H1 (cell line): ENCODE measurements around the gene RBM10. TPM values are rescaled to one million over a fixed set of nuclear protein-coding genes. Genes with fewer than 3 reads are reported as not detected.

Experiments used
- CTCF ChIA-PET: fragments of 300-600 bp; sonication (Branson Sonifier 250); formaldehyde crosslinking; loops from one replicate; lab custom pipeline; 2021; ENCODE audit not compliant: partially characterized antibody; lab: Charles Lee
- POLR2A ChIA-PET: fragments of 300-600 bp; sonication (Branson Sonifier 250); formaldehyde crosslinking; loops from one replicate; lab custom pipeline; 2021; ENCODE audit warnings: inconsistent platforms; ENCODE audit not compliant: partially characterized antibody; lab: Charles Lee
- DNase-seq, 2 experiments: peaks; one replicate each; pipeline versions ENCODE4 v3.0.0 to v3.0.0-alpha.2; 2010 to 2022; ENCODE audit warnings: low spot score in 2 of 2, low read depth in 1 of 2, mixed read lengths in 1 of 2
- FAIRE-seq: peaks from 2 replicates; lab custom pipeline; 2011; peaks lifted over from hg19 to GRCh38; lab: Jason Lieb, UNC
- H2AFZ ChIP-seq: 2 replicates; pipeline ENCODE4 v1.8.1; 2012; ENCODE audit warnings: low read length, inconsistent platforms
- H2AK5ac ChIP-seq: 2 replicates; pipeline ENCODE4 v1.6.1; 2013; ENCODE audit warnings: low read depth, low read length
- H2BK120ac ChIP-seq: replicated peaks from 2 replicates; pipeline ENCODE3; 2013; ENCODE audit warnings: low read depth, low read length, inconsistent platforms
- H2BK12ac ChIP-seq: 2 replicates; pipeline ENCODE4 v1.6.1; 2013; ENCODE audit warnings: low read depth, low read length
- H2BK15ac ChIP-seq: 2 replicates; pipeline ENCODE4 v1.6.1; 2013; ENCODE audit warnings: low read length
- H2BK20ac ChIP-seq: 2 replicates; pipeline ENCODE4 v1.6.1; 2013; ENCODE audit warnings: low read length
- H2BK5ac ChIP-seq: 2 replicates; pipeline ENCODE4 v1.6.1; 2013; ENCODE audit warnings: low read depth, low read length
- H3K14ac ChIP-seq: 2 replicates; pipeline ENCODE4 v1.6.1; 2013; ENCODE audit warnings: inconsistent platforms; ENCODE audit not compliant: insufficient read length
- H3K18ac ChIP-seq: 2 replicates; pipeline ENCODE4 v1.6.1; 2013; ENCODE audit warnings: low read length; ENCODE audit errors: extremely low read depth
- H3K23ac ChIP-seq: 2 replicates; pipeline ENCODE4 v1.6.1; 2013; ENCODE audit warnings: inconsistent platforms; ENCODE audit not compliant: insufficient read length
- H3K23me2 ChIP-seq: 2 replicates; pipeline ENCODE4 v1.6.1; 2013; ENCODE audit warnings: low read depth, low read length
- H3K27ac ChIP-seq: 2 replicates; pipeline ENCODE4 v1.6.1; 2011; ENCODE audit warnings: low read depth, low read length, inconsistent platforms
- H3K27me3 ChIP-seq, 4 experiments: replicated peaks in 1 of 4; 1 replicate in 1 of 4; 2 replicates in 3 of 4; pipeline versions ENCODE4 v1.6.1 to v1.8.1; 2011 to 2013; ENCODE audit warnings: low read length in 3 of 4, mild to moderate bottlenecking in 3 of 4, inconsistent platforms in 2 of 4, mixed read lengths in 2 of 4, moderate library complexity in 1 of 4; ENCODE audit not compliant: control insufficient read depth in 3 of 4, insufficient read depth in 3 of 4; ENCODE audit errors: extremely low read depth in 1 of 4
- H3K36me3 ChIP-seq, 4 experiments: 2 replicates each; pipeline versions ENCODE4 v1.6.1 to v1.8.1; 2011 to 2013; ENCODE audit warnings: mild to moderate bottlenecking in 4 of 4, low read length in 3 of 4, moderate library complexity in 2 of 4, control low read depth in 1 of 4, inconsistent platforms in 1 of 4; ENCODE audit not compliant: insufficient read depth in 4 of 4, control insufficient read depth in 2 of 4
- H3K4ac ChIP-seq: replicated peaks from 2 replicates; pipeline ENCODE3; 2013; ENCODE audit warnings: low read length, low read depth, mixed read lengths, inconsistent platforms; ENCODE audit not compliant: insufficient read length
- H3K4me1 ChIP-seq, 4 experiments: replicated peaks in 1 of 4; 1 replicate in 1 of 4; 2 replicates in 3 of 4; pipeline versions ENCODE4 v1.6.1 to v1.8.1; 2011 to 2013; ENCODE audit warnings: low read length in 3 of 4, inconsistent platforms in 2 of 4, mixed read lengths in 1 of 4; ENCODE audit not compliant: insufficient read depth in 4 of 4, control insufficient read depth in 3 of 4
- H3K4me2 ChIP-seq, 2 experiments: 2 replicates each; pipeline versions ENCODE4 v1.6.1 to v1.8.1; 2011 to 2013; ENCODE audit warnings: low read depth in 2 of 2, low read length in 2 of 2, control low read depth in 1 of 2, inconsistent platforms in 1 of 2, mild to moderate bottlenecking in 1 of 2; ENCODE audit not compliant: insufficient read depth in 1 of 2
- H3K4me3 ChIP-seq, 4 experiments: fragments of 200-600, 300-600 bp in 1 of 4; sonication (generic), shearing (Covaris generic), sonication (Bioruptor Twin) in 1 of 4; 2 replicates each; pipeline versions ENCODE4 v1.5.1 to v1.8.1; 2011 to 2016; ENCODE audit warnings: low read length in 4 of 4, low read depth in 3 of 4, control low read depth in 2 of 4, inconsistent platforms in 2 of 4, mild to moderate bottlenecking in 2 of 4, mixed read lengths in 1 of 4, moderate library complexity in 1 of 4; ENCODE audit not compliant: insufficient read depth in 2 of 4; ENCODE audit errors: extremely low read depth in 1 of 4
- H3K56ac ChIP-seq: replicated peaks from 2 replicates; pipeline ENCODE3; 2013; ENCODE audit warnings: low read depth, mild to moderate bottlenecking, mixed read lengths, low read length, inconsistent platforms; ENCODE audit not compliant: insufficient read length
- H3K79me1 ChIP-seq: 2 replicates; pipeline ENCODE4 v1.6.1; 2013; ENCODE audit warnings: low read depth, low read length, control low read depth
- H3K79me2 ChIP-seq, 2 experiments: 2 replicates each; pipeline versions ENCODE4 v1.6.1 to v1.8.1; 2012 to 2013; ENCODE audit warnings: low read length in 2 of 2, mild to moderate bottlenecking in 2 of 2, inconsistent platforms in 1 of 2; ENCODE audit not compliant: insufficient read depth in 2 of 2, control insufficient read depth in 1 of 2
- H3K9ac ChIP-seq, 4 experiments: replicated peaks in 1 of 4; 1 replicate in 1 of 4; 2 replicates in 3 of 4; pipeline versions ENCODE4 v1.6.1 to v1.8.1; 2011 to 2013; ENCODE audit warnings: low read depth in 3 of 4, low read length in 3 of 4, control low read depth in 2 of 4, mild to moderate bottlenecking in 2 of 4, moderate library complexity in 2 of 4, inconsistent platforms in 1 of 4; ENCODE audit errors: extremely low read depth in 1 of 4
- H3K9me3 ChIP-seq, 2 experiments: 2 replicates each; pipeline versions ENCODE4 v1.6.1 to v1.8.1; 2012 to 2013; ENCODE audit warnings: mild to moderate bottlenecking in 2 of 2, moderate library complexity in 2 of 2, control low read depth in 1 of 2, inconsistent platforms in 1 of 2, low read depth in 1 of 2, low read length in 1 of 2, mixed read lengths in 1 of 2; ENCODE audit not compliant: insufficient read depth in 2 of 2
- H4K20me1 ChIP-seq, 2 experiments: replicated peaks in 1 of 2; 2 replicates each; pipeline versions ENCODE3 to v1.8.1; 2011 to 2013; ENCODE audit warnings: inconsistent platforms in 2 of 2, low read length in 2 of 2, mild to moderate bottlenecking in 1 of 2; ENCODE audit not compliant: insufficient read depth in 2 of 2, control insufficient read depth in 1 of 2
- H4K5ac ChIP-seq: 2 replicates; pipeline ENCODE4 v1.6.1; 2013; ENCODE audit warnings: low read length, low read depth, mixed read lengths, inconsistent platforms; ENCODE audit not compliant: insufficient read length
- H4K8ac ChIP-seq: 2 replicates; pipeline ENCODE4 v1.8.0; 2013; ENCODE audit warnings: mild to moderate bottlenecking, moderate library complexity, low read length, inconsistent platforms; ENCODE audit not compliant: insufficient read depth; ENCODE audit errors: extremely low read depth
- H4K91ac ChIP-seq: replicated peaks from 2 replicates; pipeline ENCODE3; 2013; ENCODE audit warnings: low read length, mixed read lengths, inconsistent platforms; ENCODE audit not compliant: insufficient read length
- JUND ChIP-seq: IDR thresholded peaks from 2 replicates; pipeline ENCODE4 v1.6.1; 2011; ENCODE audit warnings: mild to moderate bottlenecking, improper control_type of control experiment, low read length
- PHF8 ChIP-seq: fragments of 200-600 bp; sonication (generic); conservative IDR thresholded peaks from 2 replicates; pipeline ENCODE4 v1.7.1; 2012; ENCODE audit warnings: low read depth, mild to moderate bottlenecking, inconsistent platforms, low read length, moderate library complexity
- WGBS, 2 experiments: shearing (Covaris generic) in 1 of 2; methylation state at CpG; one replicate each; pipeline versions ENCODE4 v1.1.6 to v1.1.7; 2013 to 2015; ENCODE audit warnings: low lambda C conversion rate in 2 of 2, mixed read lengths in 2 of 2, inconsistent platforms in 1 of 2, low coverage in 1 of 2, missing lambda C conversion rate in 1 of 2; ENCODE audit not compliant: insufficient replicate concordance in 2 of 2, insufficient coverage in 1 of 2, insufficient read length in 1 of 2; ENCODE audit errors: extremely low coverage in 1 of 2, missing lambda C conversion rate in 1 of 2; 5-methylcytosine and 5-hydroxymethylcytosine counted together
- polyA plus RNA-seq, 7 experiments: library from polyadenylated mRNA; depleted of rRNA in 3 of 7; stranded (reverse) in 5 of 7; unstranded in 2 of 7; fragments of >200 nt in 5 of 7; fragments of 200-250 nt in 2 of 7; gene quantifications; 1 replicate in 5 of 7; 2 replicates in 1 of 7; 4 replicates in 1 of 7; pipeline versions ENCODE4 v1.2.1 to v1.2.3, GENCODE V29; 2011 to 2013; ENCODE audit warnings: missing spikeins in 2 of 7, mixed read lengths in 2 of 7
- total RNA-seq: library from RNA; stranded (reverse); fragmentation: NEBNext Ultra II Directional; extraction: Animal tissue kit (Norgen Biotek cat#: 25700); gene quantifications from 2 replicates; pipeline ENCODE4 v1.2.1, GENCODE V29; 2021

The RBM10 gene
- total and polyA plus RNA-seq, 2 of the 8 experiments (the other 6 are each of a cell fraction or from before 2014, with no cell fraction given): 35.7 to 64.0 TPM

DNA sequence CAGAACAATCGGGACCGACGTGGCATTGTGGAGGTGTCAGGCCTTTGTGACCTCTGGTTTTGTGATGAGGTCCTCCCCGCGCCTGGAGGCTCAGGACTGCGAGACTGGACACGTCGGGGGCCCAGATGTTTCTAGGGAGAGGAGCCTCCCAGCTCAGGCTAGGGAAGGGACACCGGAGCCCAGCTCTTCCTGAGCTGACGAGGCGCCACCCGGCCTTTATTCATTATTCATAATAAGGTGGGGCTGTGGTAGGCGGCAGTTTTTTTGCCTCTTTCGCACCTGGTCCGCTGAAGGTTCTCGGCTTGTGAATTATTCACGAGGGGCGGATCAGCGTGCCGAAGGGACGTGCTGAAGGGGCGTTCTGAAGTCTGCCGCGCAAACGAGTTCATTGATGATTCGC lies 46.3 kb downstream of the RBM10 start:
- no peak for FAIRE-seq
- no peak overlapping the region for H3K27ac ChIP-seq

More for the DNA sequence above, 46.3 kb downstream of the RBM10 start:
- no peak overlapping the region for H2BK12ac ChIP-seq
- H2AK5ac ChIP-seq: no peak overlapping the region
- DNase-seq: peak in 1 of 2 experiments; percentile 49
- peak overlapping the region; percentile 40 to 86 (median 54) for H3K4me3 ChIP-seq
- CTCF ChIA-PET: no interaction called here
- H3K23me2 ChIP-seq: peaks cover 2% of the 10 kb centered on the region; the same call in 1 of the 2 replicates
- no peak overlapping the region for H4K8ac ChIP-seq
- H2AFZ ChIP-seq: no peak overlapping the region; the same call in 1 of the 2 replicates
- WGBS, 2 experiments: 0% methylated on average over 24 of the region's 26 CpGs; no CpG with 5 or more reads in 1 of the 2 experiments
- no peak overlapping the region for H3K14ac ChIP-seq
- TF ChIP-seq PHF8 (0 out of 2 replicates have a peak, but pooled peaks have one; percentile 9), JUND (no peak)
- H4K20me1 ChIP-seq: peaks cover 4 to 13% of the 10 kb centered on the region in 2 experiments
- H3K4me2 ChIP-seq: peak overlapping the region; percentile 83 to 93
- H3K79me2 ChIP-seq: peaks cover 12 to 24% of the 10 kb centered on the region in 2 experiments; a peak in 3 of 4 replicates
- H2BK120ac ChIP-seq: no peak overlapping the region
- POLR2A ChIA-PET: interaction anchor here (0.6 to 2.0 kb wide), 9 partner anchors 27 to 191 kb away, joined by 3 to 13 read pairs (median 3); partner anchors contain the start of genes CDK16, NDUFB11, RBM10 and USP11
- H2BK20ac ChIP-seq: no peak overlapping the region
- no peak overlapping the region; the same call in 1 of the 2 replicates for H2BK5ac ChIP-seq
- H3K9me3 ChIP-seq: no peaks in the 10 kb centered on the region
- H3K36me3 ChIP-seq: peaks cover 0 to 8% (median 4%) of the 10 kb centered on the region in 4 experiments; a peak in 4 of 8 replicates
- no peaks in the 10 kb centered on the region for H3K27me3 ChIP-seq
- H3K79me1 ChIP-seq: no peaks in the 10 kb centered on the region
- H3K4ac ChIP-seq: no peak overlapping the region
- H3K18ac ChIP-seq: no peak overlapping the region
- no peak overlapping the region for H4K5ac ChIP-seq
- H4K91ac ChIP-seq: no peak overlapping the region
- no peak overlapping the region for H3K56ac ChIP-seq
- no peak overlapping the region for H2BK15ac ChIP-seq
- no peak overlapping the region for H3K23ac ChIP-seq
- H3K9ac ChIP-seq: peak overlapping the region in 2 of 4 experiments; percentile 47 to 54; a peak in 3 of 7 replicates
- H3K4me1 ChIP-seq: peaks cover 0 to 13% (median 5%) of the 10 kb centered on the region in 4 experiments; a peak in 6 of 7 replicates
